Measurements from ENCODE around the gene DENND11. TPM values are rescaled to one million over a fixed set of nuclear protein-coding genes. Genes with fewer than 3 reads are reported as not detected.

Gene DENND11
- total and polyA plus RNA-seq, 2 donors (not counting 3 experiments of a cell fraction or from before 2014, with no cell fraction given): 14.7 to 25.9 TPM

GRCh38 chr7:141674702-141675101, 27.3 kb downstream of the DENND11 start:
- intact Hi-C loops (cut with micrococcal nuclease): loop anchor here (1.0 to 10.0 kb wide), 8 partner anchors 11 to 1630 kb away; partner anchors contain the start of genes AGK and SSBP1
- peak overlapping the region in 1 of 3 experiments; percentile 34 for H3K4me3 ChIP-seq (replicated peaks in 1 of 3; ENCODE audit: insufficient read depth in 1 of 3, low read depth in 1 of 3, low read length in 3 of 3)
- peak overlapping the region; percentile 62 for H3K4me2 ChIP-seq (ENCODE audit: insufficient read depth, low read length)
- no peaks in the 10 kb centered on the region for H3K9me1 ChIP-seq (replicated peaks; ENCODE audit: control insufficient read depth, extremely low read depth, insufficient read depth, low read length)
- H3K9me3 ChIP-seq (replicated peaks; ENCODE audit: control insufficient read depth, insufficient read depth, low read length): no peaks in the 10 kb centered on the region
- no peaks in the 10 kb centered on the region for H4K20me1 ChIP-seq (replicated peaks; ENCODE audit: control insufficient read depth, extremely low read depth, insufficient read depth, low read length)
- H3K9ac ChIP-seq (replicated peaks; ENCODE audit: extremely low read depth, insufficient read depth, low read length): peak overlapping the region; percentile 84
- FAIRE-seq (no peak), DNase-seq (ENCODE audit: low read depth, low spot score) (no peak)
- H3K27me3 ChIP-seq (ENCODE audit: control insufficient read depth in 2 of 2, insufficient read depth in 2 of 2, low read length in 2 of 2): no peaks in the 10 kb centered on the region
- peaks cover 32% of the 10 kb centered on the region for H3K4me1 ChIP-seq (ENCODE audit: control insufficient read depth, extremely low read depth, insufficient read depth, low read length)
- H2AFZ ChIP-seq (ENCODE audit: low read depth, low read length): no peak overlapping the region
- BruUV-seq (replicated peaks): TSS peak; percentile 86
- dilution Hi-C loops (cut with MboI; ENCODE audit: extremely low pct_ligation_motif_present, low sequenced_read_pairs): no loop called here
- no peaks in the 10 kb centered on the region for H3K79me2 ChIP-seq (ENCODE audit: control insufficient read depth, insufficient read depth, low read length)
- ChIA-PET CTCF (interaction anchor here (0.8 to 4.1 kb wide), 13 partner anchors 15 to 141 kb away, joined by 3 to 75 read pairs (median 6); partner anchors contain the start of genes SSBP1 and WEE2), POLR2A (interaction anchor here (1.1 kb wide), 1 partner anchor 63 kb away, joined by 3 read pairs; the partner anchor contains the start of gene SSBP1)
- peak overlapping the region; percentile 99 for H3K27ac ChIP-seq (ENCODE audit: insufficient read depth, low read depth, low read length)
- TF ChIP-seq, protein P1, sequence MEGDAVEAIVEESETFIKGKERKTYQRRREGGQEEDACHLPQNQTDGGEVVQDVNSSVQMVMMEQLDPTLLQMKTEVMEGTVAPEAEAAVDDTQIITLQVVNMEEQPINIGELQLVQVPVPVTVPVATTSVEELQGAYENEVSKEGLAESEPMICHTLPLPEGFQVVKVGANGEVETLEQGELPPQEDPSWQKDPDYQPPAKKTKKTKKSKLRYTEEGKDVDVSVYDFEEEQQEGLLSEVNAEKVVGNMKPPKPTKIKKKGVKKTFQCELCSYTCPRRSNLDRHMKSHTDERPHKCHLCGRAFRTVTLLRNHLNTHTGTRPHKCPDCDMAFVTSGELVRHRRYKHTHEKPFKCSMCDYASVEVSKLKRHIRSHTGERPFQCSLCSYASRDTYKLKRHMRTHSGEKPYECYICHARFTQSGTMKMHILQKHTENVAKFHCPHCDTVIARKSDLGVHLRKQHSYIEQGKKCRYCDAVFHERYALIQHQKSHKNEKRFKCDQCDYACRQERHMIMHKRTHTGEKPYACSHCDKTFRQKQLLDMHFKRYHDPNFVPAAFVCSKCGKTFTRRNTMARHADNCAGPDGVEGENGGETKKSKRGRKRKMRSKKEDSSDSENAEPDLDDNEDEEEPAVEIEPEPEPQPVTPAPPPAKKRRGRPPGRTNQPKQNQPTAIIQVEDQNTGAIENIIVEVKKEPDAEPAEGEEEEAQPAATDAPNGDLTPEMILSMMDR (IDR thresholded peaks at IDR 0.05; ENCODE audit: extremely low read depth in 1 of 2, insufficient read depth in 1 of 2, low read depth in 1 of 2, low read length in 2 of 2): peak; percentile 66 to 70
- TF ChIP-seq FOS (IDR thresholded peaks at IDR 0.05; ENCODE audit: borderline replicate concordance, insufficient read depth, low read length): no peak
- TF ChIP-seq GATA2 (IDR thresholded peaks at IDR 0.05; ENCODE audit: insufficient read depth, insufficient read length, low read depth, low read length): peak; percentile 2
- TF ChIP-seq EZH2 (IDR thresholded peaks at IDR 0.05; ENCODE audit: borderline replicate concordance, low read depth, low read length, severe bottlenecking): no peak
- no peak for TF ChIP-seq POLR2AphosphoS5 (IDR thresholded peaks at IDR 0.05; ENCODE audit: insufficient read depth, low read depth, low read length)
- TF ChIP-seq MYC (IDR thresholded peaks at IDR 0.05; ENCODE audit: low read depth, low read length): no peak
- H3K36me3 ChIP-seq (ENCODE audit: control insufficient read depth in 2 of 2, extremely low read depth in 1 of 2, insufficient read depth in 2 of 2, low read length in 2 of 2): no peaks in the 10 kb centered on the region
